Astrocyte (in vitro differentiated cells and primary cell): Measurements from ENCODE around the gene SDR39U1. TPM values are rescaled to one million over a fixed set of nuclear protein-coding genes. Genes with fewer than 3 reads are reported as not detected.

Source experiments
- DNase-seq: peaks from one replicate; pipeline ENCODE4 v3.0.0-alpha.2; 2010; ENCODE audit warnings: low read depth
- FAIRE-seq: peaks from 2 replicates; lab custom pipeline; 2011; peaks lifted over from hg19 to GRCh38; lab: Jason Lieb, UNC
- H2AFZ ChIP-seq: 2 replicates; pipeline ENCODE4 v1.6.0; 2012; ENCODE audit warnings: low read depth, low read length, inconsistent platforms
- H3K27ac ChIP-seq: 2 replicates; pipeline ENCODE4 v1.5.1; 2011; ENCODE audit warnings: low read depth, low read length, inconsistent platforms
- H3K27me3 ChIP-seq: 2 replicates; pipeline ENCODE4 v1.6.0; 2011; ENCODE audit warnings: low read length, inconsistent platforms; ENCODE audit not compliant: insufficient read depth
- H3K36me3 ChIP-seq: 2 replicates; pipeline ENCODE4 v1.5.1; 2011; ENCODE audit warnings: low read length, inconsistent platforms; ENCODE audit not compliant: insufficient read depth
- H3K4me1 ChIP-seq: 2 replicates; pipeline ENCODE4 v1.5.1; 2011; ENCODE audit warnings: low read length, inconsistent platforms; ENCODE audit not compliant: insufficient read depth
- H3K4me2 ChIP-seq: 2 replicates; pipeline ENCODE4 v1.6.0; 2012; ENCODE audit warnings: low read length, inconsistent platforms
- H3K4me3 ChIP-seq: 2 replicates; pipeline ENCODE4 v1.5.1; 2011; ENCODE audit warnings: low read depth, mild to moderate bottlenecking, low read length, inconsistent platforms; ENCODE audit not compliant: insufficient read depth
- H3K79me2 ChIP-seq: 2 replicates; pipeline ENCODE4 v1.6.0; 2012; ENCODE audit warnings: mild to moderate bottlenecking, low read length, inconsistent platforms; ENCODE audit not compliant: insufficient read depth
- H3K9ac ChIP-seq: 2 replicates; pipeline ENCODE4 v1.6.0; 2012; ENCODE audit warnings: mild to moderate bottlenecking, low read length, inconsistent platforms
- H3K9me3 ChIP-seq: 2 replicates; pipeline ENCODE4 v1.5.1; 2012; ENCODE audit warnings: low read depth, mild to moderate bottlenecking, low read length, inconsistent platforms; ENCODE audit not compliant: insufficient read depth
- H4K20me1 ChIP-seq: 2 replicates; pipeline ENCODE4 v1.6.0; 2012; ENCODE audit warnings: low read length, inconsistent platforms; ENCODE audit not compliant: insufficient read depth
- H3K27ac Mint-ChIP-seq: one replicate; pipeline ENCODE4 v1.8.0; 2021; ENCODE audit warnings: mild to moderate bottlenecking, mixed read lengths; ENCODE audit not compliant: unreplicated experiment
- H3K27me3 Mint-ChIP-seq: one replicate; pipeline ENCODE4 v1.8.0; 2021; ENCODE audit warnings: low read depth, mixed read lengths; ENCODE audit not compliant: unreplicated experiment
- H3K36me3 Mint-ChIP-seq: one replicate; pipeline ENCODE4 v1.8.0; 2021; ENCODE audit warnings: low read depth, mixed read lengths; ENCODE audit not compliant: unreplicated experiment
- H3K4me1 Mint-ChIP-seq: one replicate; pipeline ENCODE4 v1.8.0; 2021; ENCODE audit warnings: low read depth, mixed read lengths; ENCODE audit not compliant: unreplicated experiment
- H3K4me3 Mint-ChIP-seq: one replicate; pipeline ENCODE4 v1.8.0; 2021; ENCODE audit warnings: mild to moderate bottlenecking, moderate library complexity, mixed read lengths; ENCODE audit not compliant: unreplicated experiment
- H3K9me3 Mint-ChIP-seq: one replicate; pipeline ENCODE4 v1.8.0; 2021; ENCODE audit warnings: mild to moderate bottlenecking, mixed read lengths; ENCODE audit not compliant: unreplicated experiment
- EZH2 ChIP-seq: IDR thresholded peaks from 2 replicates; pipeline ENCODE4 v1.6.1; 2012; ENCODE audit warnings: mild to moderate bottlenecking, low read length, inconsistent platforms; ENCODE audit not compliant: insufficient read depth
- total RNA-seq: library from RNA; stranded (reverse); gene quantifications from 2 replicates; pipeline ENCODE4 v1.2.1, GENCODE V29; 2021
- TF ChIP-seq, protein P1 (sequence below): IDR thresholded peaks from 2 replicates; pipeline ENCODE4 v1.5.1; 2011; ENCODE audit warnings: low read depth, mild to moderate bottlenecking, inconsistent platforms, low read length, moderate library complexity; ENCODE audit not compliant: insufficient read depth

SDR39U1 gene
- total RNA-seq, 1 donor from 2014 or later: 28.1 TPM

DNA sequence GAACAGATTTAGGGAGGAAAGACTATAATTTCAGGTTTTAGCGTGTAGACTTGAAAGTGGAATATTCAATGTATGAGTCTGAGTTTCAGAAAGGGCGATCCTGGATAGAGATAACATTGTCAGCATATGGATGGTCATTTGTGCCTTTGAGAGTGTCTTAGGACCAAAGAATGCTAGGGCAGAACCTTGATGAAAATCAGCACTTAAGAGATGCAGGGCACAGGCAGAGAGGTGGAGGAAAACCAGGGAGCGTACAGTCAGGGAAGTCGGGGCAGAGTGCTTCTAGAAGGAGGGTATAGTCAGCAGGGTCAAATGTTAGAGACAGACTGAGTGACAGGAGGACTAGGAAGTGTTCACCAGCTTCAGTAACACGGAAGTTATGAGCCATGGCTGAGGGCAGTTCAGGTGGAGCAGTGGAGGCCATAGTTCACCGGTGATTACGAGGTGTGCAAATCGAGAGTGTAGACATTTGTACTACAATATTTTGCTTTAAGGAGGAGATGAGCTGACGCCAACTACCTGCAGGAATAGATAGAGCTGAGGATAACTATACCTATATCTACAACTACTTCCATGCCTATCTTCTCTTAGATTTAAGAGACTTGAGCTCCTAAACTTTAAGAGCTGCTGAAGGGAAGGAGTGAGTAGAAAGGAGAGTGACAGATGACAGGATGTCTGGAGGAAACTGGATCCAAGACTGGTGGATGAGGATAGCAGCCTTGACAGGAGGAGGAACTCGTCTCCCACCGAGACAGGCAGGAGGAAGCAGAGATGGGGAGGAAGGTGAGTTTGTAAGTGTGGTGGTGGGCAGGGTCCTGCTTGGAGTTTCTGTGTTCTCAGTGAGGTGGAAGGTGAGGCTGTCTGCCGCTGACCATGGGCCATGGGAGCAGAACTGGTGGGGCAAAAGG, 19.6 kb downstream of the SDR39U1 start:
- Mint-ChIP-seq H3K4me1 (peaks cover 15% of the 10 kb centered on the region), H3K36me3 (no peaks in the 10 kb centered on the region), H3K4me3 (no peak overlapping the region), H3K27me3 (peaks cover 17% of the 10 kb centered on the region), H3K27ac (no peak overlapping the region), H3K9me3 (no peaks in the 10 kb centered on the region)
- Histone ChIP-seq H3K79me2 (no peaks in the 10 kb centered on the region), H3K4me1 (peaks cover 4% of the 10 kb centered on the region), H3K9ac (no peak overlapping the region), H4K20me1 (no peaks in the 10 kb centered on the region), H3K27ac (no peak overlapping the region), H2AFZ (no peak overlapping the region), H3K36me3 (no peaks in the 10 kb centered on the region), H3K4me3 (no peak overlapping the region), H3K9me3 (no peaks in the 10 kb centered on the region), H3K4me2 (no peak overlapping the region), H3K27me3 (peaks cover 29% of the 10 kb centered on the region)
- DNase-seq: no peak
- FAIRE-seq: no peak
- no peak for TF ChIP-seq EZH2
- TF ChIP-seq, protein P1, sequence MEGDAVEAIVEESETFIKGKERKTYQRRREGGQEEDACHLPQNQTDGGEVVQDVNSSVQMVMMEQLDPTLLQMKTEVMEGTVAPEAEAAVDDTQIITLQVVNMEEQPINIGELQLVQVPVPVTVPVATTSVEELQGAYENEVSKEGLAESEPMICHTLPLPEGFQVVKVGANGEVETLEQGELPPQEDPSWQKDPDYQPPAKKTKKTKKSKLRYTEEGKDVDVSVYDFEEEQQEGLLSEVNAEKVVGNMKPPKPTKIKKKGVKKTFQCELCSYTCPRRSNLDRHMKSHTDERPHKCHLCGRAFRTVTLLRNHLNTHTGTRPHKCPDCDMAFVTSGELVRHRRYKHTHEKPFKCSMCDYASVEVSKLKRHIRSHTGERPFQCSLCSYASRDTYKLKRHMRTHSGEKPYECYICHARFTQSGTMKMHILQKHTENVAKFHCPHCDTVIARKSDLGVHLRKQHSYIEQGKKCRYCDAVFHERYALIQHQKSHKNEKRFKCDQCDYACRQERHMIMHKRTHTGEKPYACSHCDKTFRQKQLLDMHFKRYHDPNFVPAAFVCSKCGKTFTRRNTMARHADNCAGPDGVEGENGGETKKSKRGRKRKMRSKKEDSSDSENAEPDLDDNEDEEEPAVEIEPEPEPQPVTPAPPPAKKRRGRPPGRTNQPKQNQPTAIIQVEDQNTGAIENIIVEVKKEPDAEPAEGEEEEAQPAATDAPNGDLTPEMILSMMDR: no peak

DNA sequence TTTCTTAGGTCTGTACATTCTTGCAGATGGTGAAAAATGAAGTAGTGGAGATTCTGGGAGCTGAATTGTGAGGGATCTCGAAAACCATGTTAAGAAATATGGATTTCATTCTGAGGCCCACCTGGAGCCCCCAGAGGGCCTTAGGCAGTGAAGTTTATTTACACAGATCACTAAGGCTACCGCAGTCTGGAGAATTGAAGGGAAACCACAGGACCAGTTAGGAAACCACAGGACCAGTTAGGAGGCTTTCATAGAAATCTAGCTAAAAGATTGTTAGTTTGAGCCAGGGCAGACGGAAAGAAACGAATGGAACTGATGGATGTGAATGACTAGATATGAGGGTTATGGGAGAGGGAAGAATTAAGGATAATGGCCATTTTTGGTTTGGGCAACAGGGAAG, 20.3 kb downstream of the SDR39U1 start:
- no peak overlapping the region for H2AFZ ChIP-seq
- no peaks in the 10 kb centered on the region for H3K36me3 ChIP-seq
- no peak overlapping the region for H3K27ac Mint-ChIP-seq
- H3K27me3 ChIP-seq: peaks cover 29% of the 10 kb centered on the region
- peaks cover 15% of the 10 kb centered on the region for H3K4me1 Mint-ChIP-seq
- H3K27me3 Mint-ChIP-seq: peaks cover 15% of the 10 kb centered on the region
- no peaks in the 10 kb centered on the region for H3K79me2 ChIP-seq
- peaks cover 4% of the 10 kb centered on the region for H3K4me1 ChIP-seq
- no peaks in the 10 kb centered on the region for H4K20me1 ChIP-seq
- DNase-seq (no peak), FAIRE-seq (no peak)
- no peaks in the 10 kb centered on the region for H3K9me3 Mint-ChIP-seq
- H3K9ac ChIP-seq: no peak overlapping the region
- H3K4me3 ChIP-seq: no peak overlapping the region
- TF ChIP-seq, protein P1: no peak
- TF ChIP-seq EZH2: no peak
- no peak overlapping the region for H3K27ac ChIP-seq
- no peaks in the 10 kb centered on the region for H3K36me3 Mint-ChIP-seq
- no peak overlapping the region for H3K4me2 ChIP-seq
- no peak overlapping the region for H3K4me3 Mint-ChIP-seq
- H3K9me3 ChIP-seq: no peaks in the 10 kb centered on the region

DNA sequence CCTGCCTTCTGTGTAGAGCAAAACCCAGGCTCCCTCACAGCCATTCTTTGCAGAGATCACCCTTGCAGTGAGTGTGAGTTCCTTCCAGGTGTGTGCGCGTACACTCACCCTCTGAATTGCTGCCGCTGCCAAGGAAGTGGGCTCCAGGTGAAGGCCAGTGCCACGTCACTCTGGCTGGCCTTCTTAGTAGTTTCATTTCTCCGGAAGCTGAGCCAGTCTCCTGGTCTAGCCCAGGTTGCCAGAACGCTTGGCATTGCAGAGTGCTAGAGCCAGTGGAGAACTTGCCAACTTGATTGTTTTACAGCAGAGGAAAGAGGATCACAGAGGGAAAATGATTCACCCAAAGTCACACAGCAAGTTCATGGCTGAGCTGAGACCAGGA, 24.1 kb downstream of the SDR39U1 start:
- H3K4me2 ChIP-seq: no peak overlapping the region
- TF ChIP-seq, protein P1: no peak
- no peak for TF ChIP-seq EZH2
- no peaks in the 10 kb centered on the region for H4K20me1 ChIP-seq
- Mint-ChIP-seq H3K27me3 (peaks cover 19% of the 10 kb centered on the region), H3K4me1 (no peaks in the 10 kb centered on the region), H3K36me3 (peaks cover 17% of the 10 kb centered on the region), H3K9me3 (peaks cover 2% of the 10 kb centered on the region), H3K4me3 (no peak overlapping the region), H3K27ac (no peak overlapping the region)
- H3K4me1 ChIP-seq: no peaks in the 10 kb centered on the region
- H3K9me3 ChIP-seq: no peaks in the 10 kb centered on the region
- H3K79me2 ChIP-seq: no peaks in the 10 kb centered on the region
- no peak overlapping the region for H2AFZ ChIP-seq
- H3K27ac ChIP-seq: no peak overlapping the region
- no peaks in the 10 kb centered on the region for H3K36me3 ChIP-seq
- no peak overlapping the region for H3K9ac ChIP-seq
- peaks cover 29% of the 10 kb centered on the region for H3K27me3 ChIP-seq
- FAIRE-seq: no peak
- no peak overlapping the region for H3K4me3 ChIP-seq
- no peak for DNase-seq
